NCI-H146 treated with DMSO at 0.1 percent for 48 hours (cell line): Measurements from ENCODE around the gene ZDHHC14.
A peak's percentile ranks its signal among the peaks of the same experiment; 100 is the strongest.
"Not testable (repeated sequence)": the region's sequence is repeated elsewhere in the genome, so short reads cannot be mapped to it uniquely, and the experiment has no call there.

Source experiments
- DNase-seq: peaks from one replicate; lab custom pipeline; 2025; ENCODE audit not compliant: unreplicated experiment; lab: John Stamatoyannopoulos, UW

ZDHHC14 gene

GRCh38 chr6:157706883-157707282 is 325.9 kb downstream of the ZDHHC14 start:
- no peak for DNase-seq

- no peak for DNase-seq
Measured at GRCh38 chr6:157707576-157707975, 326.6 kb downstream of the ZDHHC14 start.

- no peak for DNase-seq
Measured at GRCh38 chr6:157708239-157708638, 327.2 kb downstream of the ZDHHC14 start.

- DNase-seq = no peak
Measured at GRCh38 chr6:157708933-157709332, 327.9 kb downstream of the ZDHHC14 start.

GRCh38 chr6:157709555-157709954 is 328.6 kb downstream of the ZDHHC14 start:
- no peak for DNase-seq

GRCh38 chr6:157710604-157711003 is 329.6 kb downstream of the ZDHHC14 start:
- DNase-seq = no peak

- DNase-seq = no peak
Measured at GRCh38 chr6:157711060-157711459, 330.1 kb downstream of the ZDHHC14 start.

- no peak for DNase-seq
Measured at GRCh38 chr6:157712585-157713295, 331.8 kb downstream of the ZDHHC14 start.

- DNase-seq = no peak
Measured at GRCh38 chr6:157713451-157714152, 332.6 kb downstream of the ZDHHC14 start.

GRCh38 chr6:157714153-157714490 is 333.1 kb downstream of the ZDHHC14 start:
- DNase-seq = no peak

- no peak for DNase-seq
Measured at GRCh38 chr6:157715728-157716164, 334.8 kb downstream of the ZDHHC14 start.

GRCh38 chr6:157716251-157716995 is 335.4 kb downstream of the ZDHHC14 start:
- DNase-seq = no peak

GRCh38 chr6:157717340-157717748 is 336.4 kb downstream of the ZDHHC14 start:
- no peak for DNase-seq

GRCh38 chr6:157718503-157719187 is 337.7 kb downstream of the ZDHHC14 start:
- no peak for DNase-seq

- DNase-seq = not testable (repeated sequence)
Measured at GRCh38 chr6:157720964-157721363, 340.0 kb downstream of the ZDHHC14 start.

GRCh38 chr6:157721426-157721825 is 340.4 kb downstream of the ZDHHC14 start:
- peak; percentile 92 for DNase-seq

GRCh38 chr6:157721830-157722229 is 340.8 kb downstream of the ZDHHC14 start:
- no peak for DNase-seq

GRCh38 chr6:157723376-157723775 is 342.4 kb downstream of the ZDHHC14 start:
- no peak for DNase-seq

- DNase-seq = no peak
Measured at GRCh38 chr6:157724138-157724820, 343.3 kb downstream of the ZDHHC14 start.

- DNase-seq = no peak
Measured at GRCh38 chr6:157724960-157725741, 344.2 kb downstream of the ZDHHC14 start.
